ENCODE measurements around the gene FAF1.

The FAF1 gene

GRCh38 chr1:50603274-50604271 is 356.5 kb downstream of the FAF1 start:
- no peak for TF ChIP-seq CTCF (conservative IDR thresholded peaks at IDR 0.05; ENCODE audit: low read depth)
- peak overlapping the region; percentile 78 for H3K27ac ChIP-seq
- DNase-seq (ENCODE audit: low spot score): peak; percentile 87
- CTCF ChIA-PET: interaction anchor here (0.7 kb wide), 1 partner anchor 235 kb away, joined by 3 read pairs; no protein-coding TSS in a partner anchor
- POLR2A ChIA-PET (ENCODE audit: low non-redundant PET): no interaction called here

GRCh38 chr1:50599546-50599945 is 360.5 kb downstream of the FAF1 start:
- ChIA-PET CTCF (no interaction called here), POLR2A (ENCODE audit: low non-redundant PET) (no interaction called here)
- no peak for TF ChIP-seq CTCF (conservative IDR thresholded peaks at IDR 0.05; ENCODE audit: low read depth)
- DNase-seq (ENCODE audit: low spot score): no peak
- H3K27ac ChIP-seq: no peak overlapping the region

- CTCF ChIA-PET: no interaction called here
- H3K27ac ChIP-seq: no peak overlapping the region
- POLR2A ChIA-PET (ENCODE audit: low non-redundant PET): no interaction called here
- TF ChIP-seq CTCF (conservative IDR thresholded peaks at IDR 0.05; ENCODE audit: low read depth): no peak
- no peak for DNase-seq (ENCODE audit: low spot score)
Observed at GRCh38 chr1:50595874-50596273, 364.2 kb downstream of the FAF1 start.

- CTCF ChIA-PET: interaction anchor here (0.6 kb wide), 1 partner anchor 32 kb away, joined by 3 read pairs; no protein-coding TSS in a partner anchor
- TF ChIP-seq CTCF (conservative IDR thresholded peaks at IDR 0.05; ENCODE audit: low read depth): no peak
- H3K27ac ChIP-seq: no peak overlapping the region
- DNase-seq (ENCODE audit: low spot score): no peak
- POLR2A ChIA-PET (ENCODE audit: low non-redundant PET): no interaction called here
Observed at GRCh38 chr1:50593515-50593914, 366.6 kb downstream of the FAF1 start.

- TF ChIP-seq CTCF (conservative IDR thresholded peaks at IDR 0.05; ENCODE audit: low read depth): no peak
- ChIA-PET CTCF (no interaction called here), POLR2A (ENCODE audit: low non-redundant PET) (no interaction called here)
- no peak for DNase-seq (ENCODE audit: low spot score)
- no peak overlapping the region for H3K27ac ChIP-seq
Observed at GRCh38 chr1:50591598-50591997, 368.5 kb downstream of the FAF1 start.

- CTCF ChIA-PET: interaction anchor here (0.6 kb wide), 1 partner anchor 28 kb away, joined by 3 read pairs; no protein-coding TSS in a partner anchor
- TF ChIP-seq CTCF (conservative IDR thresholded peaks at IDR 0.05; ENCODE audit: low read depth): no peak
- POLR2A ChIA-PET (ENCODE audit: low non-redundant PET): no interaction called here
- H3K27ac ChIP-seq: no peak overlapping the region
- DNase-seq (ENCODE audit: low spot score): no peak
Observed at GRCh38 chr1:50582346-50582745, 377.7 kb downstream of the FAF1 start.

Data from RWPE1 (cell line).